Neural cell (in vitro differentiated cells): Measurements from ENCODE around the gene DYNC2H1. TPM values are rescaled to one million over a fixed set of nuclear protein-coding genes. Genes with fewer than 3 reads are reported as not detected.
"Not testable (repeated sequence)": the region's sequence is repeated elsewhere in the genome, so short reads cannot be mapped to it uniquely, and the experiment has no call there.

ENCODE experiments used
- H2AFZ ChIP-seq: fragments of 200-600, 300-800 bp; sonication (generic), shearing (Covaris generic); 2 replicates; pipeline ENCODE4 v1.6.0; 2014; ENCODE audit warnings: low read depth, mild to moderate bottlenecking, antibody characterized with exemption, low read length, moderate library complexity
- H3F3A ChIP-seq: fragments of 200-600 bp; shearing (Covaris generic); 2 replicates; pipeline ENCODE4 v1.6.1; 2016; ENCODE audit warnings: mild to moderate bottlenecking, moderate library complexity, mixed read lengths, antibody characterized with exemption, low read length; ENCODE audit not compliant: insufficient read depth, poor library complexity, severe bottlenecking
- H3K27ac ChIP-seq: fragments of 200-600, 300-800 bp; sonication (generic), shearing (Covaris generic); 2 replicates; pipeline ENCODE4 v1.5.1; 2014; ENCODE audit warnings: mild to moderate bottlenecking, low read length, moderate library complexity
- H3K27me3 ChIP-seq: fragments of 300-800, 200-600 bp; sonication (generic), shearing (Covaris generic); 2 replicates; pipeline ENCODE4 v1.6.0; 2014; ENCODE audit warnings: mild to moderate bottlenecking, low read depth, low read length, moderate library complexity; ENCODE audit not compliant: insufficient read depth
- H3K36me3 ChIP-seq: fragments of 300-800, 200-600 bp; sonication (generic), shearing (Covaris generic); 2 replicates; pipeline ENCODE4 v1.5.1; 2014; ENCODE audit warnings: mild to moderate bottlenecking, antibody characterized with exemption, low read length, moderate library complexity; ENCODE audit not compliant: insufficient read depth
- H3K4me2 ChIP-seq: fragments of 300-800, 200-600 bp; sonication (generic), shearing (Covaris generic); 2 replicates; pipeline ENCODE4 v1.6.0; 2014; ENCODE audit warnings: mild to moderate bottlenecking, low read length
- H3K4me3 ChIP-seq: fragments of 300-800, 200-600 bp; sonication (generic), shearing (Covaris generic); 2 replicates; pipeline ENCODE4 v1.5.1; 2014; ENCODE audit warnings: mild to moderate bottlenecking, low read length, moderate library complexity
- H3K79me2 ChIP-seq: fragments of 200-600 bp; shearing (Covaris generic); replicated peaks from 2 replicates; pipeline ENCODE4 v1.6.0; 2014; ENCODE audit warnings: mild to moderate bottlenecking, low read length, moderate library complexity; ENCODE audit not compliant: insufficient read depth
- H3K9ac ChIP-seq: fragments of 300-800, 200-600 bp; sonication (generic), shearing (Covaris generic); 2 replicates; pipeline ENCODE4 v1.6.1; 2016; ENCODE audit warnings: mild to moderate bottlenecking, low read length, mixed read lengths
- H3K9me2 ChIP-seq: fragments of 200-600 bp; shearing (Covaris generic); 2 replicates; pipeline ENCODE4 v1.6.1; 2016; ENCODE audit warnings: mild to moderate bottlenecking, low read length, mixed read lengths; ENCODE audit not compliant: insufficient read depth
- H3K9me3 ChIP-seq: fragments of 200-600, 300-800 bp; sonication (generic), shearing (Covaris generic); 2 replicates; pipeline ENCODE4 v1.6.1; 2016; ENCODE audit warnings: mild to moderate bottlenecking, mixed run types, low read length, moderate library complexity, mixed read lengths
- H4K20me1 ChIP-seq: fragments of 200-600 bp; shearing (Covaris generic); 2 replicates; pipeline ENCODE4 v1.6.1; 2016; ENCODE audit warnings: mild to moderate bottlenecking, mixed run types; ENCODE audit not compliant: insufficient read depth
- CTCF ChIP-seq: fragments of 450-650 bp; IDR thresholded peaks from 2 replicates; pipeline ENCODE4 v1.5.1; 2014; ENCODE audit warnings: antibody characterized with exemption, mild to moderate bottlenecking, moderate library complexity; ENCODE audit not compliant: poor library complexity, severe bottlenecking
- EP300 ChIP-seq: fragments of 450-650 bp; conservative IDR thresholded peaks from 2 replicates; pipeline ENCODE4 v1.6.1; 2014; ENCODE audit warnings: antibody characterized with exemption, mild to moderate bottlenecking, moderate library complexity; ENCODE audit not compliant: poor library complexity, severe bottlenecking
- EZH2 ChIP-seq: fragments of 200-600, 300-800 bp; shearing (Covaris generic), sonication (generic); IDR thresholded peaks from 2 replicates; pipeline ENCODE4 v1.6.1; 2014; ENCODE audit warnings: antibody characterized with exemption, low read length, borderline replicate concordance, mild to moderate bottlenecking; ENCODE audit not compliant: insufficient read depth, poor library complexity, severe bottlenecking
- MXI1 ChIP-seq: fragments of 450-650 bp; conservative IDR thresholded peaks from 2 replicates; pipeline ENCODE4 v1.6.1; 2014; ENCODE audit warnings: antibody characterized with exemption, mild to moderate bottlenecking; ENCODE audit not compliant: poor library complexity, severe bottlenecking
- POLR2AphosphoS5 ChIP-seq: IDR thresholded peaks from 2 replicates; pipeline ENCODE4 v1.6.1; 2012
- RAD21 ChIP-seq: fragments of 450-650 bp; conservative IDR thresholded peaks from 2 replicates; pipeline ENCODE4 v1.6.1; 2014; ENCODE audit warnings: antibody characterized with exemption, mild to moderate bottlenecking, moderate library complexity
- REST ChIP-seq: IDR thresholded peaks from 2 replicates; pipeline ENCODE4 v1.6.1; 2012; ENCODE audit warnings: borderline replicate concordance
- SMC3 ChIP-seq: fragments of 450-650 bp; conservative IDR thresholded peaks from 2 replicates; pipeline ENCODE4 v1.6.1; 2014; ENCODE audit warnings: antibody characterized with exemption, mild to moderate bottlenecking, moderate library complexity; ENCODE audit not compliant: poor library complexity
- TAF1 ChIP-seq: IDR thresholded peaks from 2 replicates; pipeline ENCODE4 v1.6.1; 2012; ENCODE audit warnings: low read depth
- polyA plus RNA-seq: library from polyadenylated mRNA; depleted of rRNA; stranded (reverse); fragments of >200 nt; gene quantifications from 2 replicates; pipeline ENCODE4 v1.2.3, GENCODE V29; 2014

The DYNC2H1 gene
- polyA plus RNA-seq, 1 donor from 2014 or later: 14.1 TPM

GRCh38 chr11:103125462-103125861 is 16.2 kb downstream of the DYNC2H1 start:
- TF ChIP-seq MXI1 (no peak), TAF1 (no peak), RAD21 (no peak), POLR2AphosphoS5 (no peak), SMC3 (no peak), EZH2 (no peak), EP300 (no peak), REST (no peak)
- H3K9me2 ChIP-seq: no peaks in the 10 kb centered on the region
- H3K4me2 ChIP-seq: no peak overlapping the region

GRCh38 chr11:103141986-103142385 is 32.8 kb downstream of the DYNC2H1 start:
- not testable (repeated sequence) for H3F3A ChIP-seq, H3K79me2 ChIP-seq, H3K36me3 ChIP-seq, H4K20me1 ChIP-seq, H3K9me2 ChIP-seq, H2AFZ ChIP-seq, H3K4me3 ChIP-seq, H3K27ac ChIP-seq, H3K4me2 ChIP-seq, H3K27me3 ChIP-seq, H3K9ac ChIP-seq, H3K9me3 ChIP-seq

More at GRCh38 chr11:103125462-103125861, 16.2 kb downstream of the DYNC2H1 start:
- no peaks in the 10 kb centered on the region for H3K9me3 ChIP-seq
- no peaks in the 10 kb centered on the region for H3K79me2 ChIP-seq
- H3K4me3 ChIP-seq: no peak overlapping the region
- H3K36me3 ChIP-seq: no peaks in the 10 kb centered on the region
- H3K27ac ChIP-seq: no peak overlapping the region
- H3F3A ChIP-seq: no peaks in the 10 kb centered on the region
- H4K20me1 ChIP-seq: no peaks in the 10 kb centered on the region
- H3K9ac ChIP-seq: no peak overlapping the region
- H2AFZ ChIP-seq: no peak overlapping the region
- H3K27me3 ChIP-seq: no peaks in the 10 kb centered on the region

GRCh38 chr11:103147627-103148026 is 38.4 kb downstream of the DYNC2H1 start:
- H3K36me3 ChIP-seq: no peaks in the 10 kb centered on the region
- H3K4me2 ChIP-seq: no peak overlapping the region
- H4K20me1 ChIP-seq: no peaks in the 10 kb centered on the region
- no peaks in the 10 kb centered on the region for H3K9me2 ChIP-seq
- H3K27me3 ChIP-seq: no peaks in the 10 kb centered on the region
- no peaks in the 10 kb centered on the region for H3K9me3 ChIP-seq
- H3K4me3 ChIP-seq: no peak overlapping the region
- H2AFZ ChIP-seq: no peak overlapping the region
- no peak overlapping the region for H3K27ac ChIP-seq
- no peaks in the 10 kb centered on the region for H3K79me2 ChIP-seq
- TF ChIP-seq EZH2 (no peak), POLR2AphosphoS5 (no peak), RAD21 (no peak), MXI1 (no peak), SMC3 (no peak), CTCF (no peak), TAF1 (no peak), REST (no peak), EP300 (no peak)
- no peak overlapping the region for H3K9ac ChIP-seq
- no peaks in the 10 kb centered on the region for H3F3A ChIP-seq
